ENCODE data around the gene GABBR1.

GABBR1 gene

GRCh38 chr6:29631860-29632731 is 887 bp downstream of the GABBR1 start (continued):
- TF ChIP-seq ZBTB11 (tag by site-specific recombination; conservative IDR thresholded peaks at IDR 0.05; ENCODE audit: low read depth) (0 out of 2 replicates have a peak, but pooled peaks have one; percentile 21), ZNF76 (tag by site-specific recombination; IDR thresholded peaks at IDR 0.05; ENCODE audit: borderline replicate concordance, low read depth) (no peak), KLF8 (tag by site-specific recombination; IDR thresholded peaks at IDR 0.05) (peak; percentile 33; the same call in 1 of the 2 replicates), REST (tag by site-specific recombination; IDR thresholded peaks at IDR 0.05) (peak; percentile 78), KLF1 (tag by site-specific recombination; IDR thresholded peaks at IDR 0.05) (peak; percentile 56; the same call in 1 of the 2 replicates), BCL11A (tag by site-specific recombination; IDR thresholded peaks at IDR 0.05; ENCODE audit: low read depth) (peak; percentile 41; the same call in 1 of the 2 replicates), PBX3 (CRISPR knock-in tag; IDR thresholded peaks at IDR 0.05) (no peak), ZNF114 (tag by site-specific recombination; IDR thresholded peaks at IDR 0.05) (no peak), ZNF792 (tag by site-specific recombination; IDR thresholded peaks at IDR 0.05) (0 out of 2 replicates have a peak, but pooled peaks have one; percentile 31), ZNF16 (tag by site-specific recombination; IDR thresholded peaks at IDR 0.05; ENCODE audit: low read depth) (no peak), SP7 (tag by site-specific recombination; IDR thresholded peaks at IDR 0.05) (peak; percentile 39), ZNF629 (tag by site-specific recombination; IDR thresholded peaks at IDR 0.05) (0 out of 2 replicates have a peak, but pooled peaks have one; percentile 11), ZNF639 (tag by site-specific recombination; IDR thresholded peaks at IDR 0.05) (no peak), PRDM1 (tag by site-specific recombination; IDR thresholded peaks at IDR 0.05) (peak; percentile 52), ZFHX2 (tag by site-specific recombination; conservative IDR thresholded peaks at IDR 0.05) (peak; percentile 84), PRDM4 (tag by site-specific recombination; IDR thresholded peaks at IDR 0.05) (no peak), ZNF23 (tag by site-specific recombination; IDR thresholded peaks at IDR 0.05; ENCODE audit: borderline replicate concordance) (no peak), ZNF610 (tag by site-specific recombination; IDR thresholded peaks at IDR 0.05; ENCODE audit: borderline replicate concordance) (no peak), ZBTB8A (tag by site-specific recombination; IDR thresholded peaks at IDR 0.05) (peak; percentile 69), ZNF600 (tag by site-specific recombination; IDR thresholded peaks at IDR 0.05) (peak; percentile 43), ZNF366 (tag by site-specific recombination; conservative IDR thresholded peaks at IDR 0.05) (peak; percentile 79), ZIC2 (tag by site-specific recombination; IDR thresholded peaks at IDR 0.05) (peak; percentile 58), KLF7 (tag by site-specific recombination; IDR thresholded peaks at IDR 0.05; ENCODE audit: borderline replicate concordance) (0 out of 2 replicates have a peak, but pooled peaks have one; percentile 30), ZNF843 (tag by site-specific recombination; IDR thresholded peaks at IDR 0.05) (no peak)

All from HEK293 (cell line).